Retinal pigment epithelial cell (primary cell): ENCODE data around the gene WDFY3.

Source experiments
- DNase-seq: peaks from one replicate; pipeline ENCODE4 v3.0.0-alpha.2; 2010; ENCODE audit warnings: low read depth
- H3K4me3 ChIP-seq: 2 replicates; pipeline ENCODE4 v1.5.1; 2011; ENCODE audit warnings: mild to moderate bottlenecking, low read length, control low read depth, moderate library complexity
- CTCF ChIP-seq: conservative IDR thresholded peaks from 2 replicates; pipeline ENCODE4 v1.5.1; 2011; ENCODE audit warnings: low read depth, low read length, control low read depth, inconsistent platforms

WDFY3 gene

GRCh38 chr4:84751707-84752106 lies 214.8 kb downstream of the WDFY3 start:
- no peak for TF ChIP-seq CTCF
- no peak for DNase-seq
- H3K4me3 ChIP-seq: no peak overlapping the region

DNA sequence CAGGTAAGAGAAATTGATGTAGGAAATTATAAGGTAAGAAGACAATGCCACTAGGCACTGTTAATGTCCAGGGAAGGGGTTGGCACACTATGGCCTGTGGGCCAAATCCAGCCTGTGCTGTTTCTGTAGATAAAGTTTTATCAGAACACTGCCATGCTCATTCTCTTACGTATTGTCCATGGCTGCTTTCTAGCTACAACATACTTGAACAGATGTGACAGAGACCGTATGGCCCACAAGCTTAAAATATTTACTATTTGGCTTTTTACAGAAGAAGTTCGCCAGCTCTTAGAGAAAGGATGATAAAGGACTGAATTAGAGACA lies 215.6 kb downstream of the WDFY3 start:
- no peak for TF ChIP-seq CTCF
- no peak overlapping the region for H3K4me3 ChIP-seq

DNA sequence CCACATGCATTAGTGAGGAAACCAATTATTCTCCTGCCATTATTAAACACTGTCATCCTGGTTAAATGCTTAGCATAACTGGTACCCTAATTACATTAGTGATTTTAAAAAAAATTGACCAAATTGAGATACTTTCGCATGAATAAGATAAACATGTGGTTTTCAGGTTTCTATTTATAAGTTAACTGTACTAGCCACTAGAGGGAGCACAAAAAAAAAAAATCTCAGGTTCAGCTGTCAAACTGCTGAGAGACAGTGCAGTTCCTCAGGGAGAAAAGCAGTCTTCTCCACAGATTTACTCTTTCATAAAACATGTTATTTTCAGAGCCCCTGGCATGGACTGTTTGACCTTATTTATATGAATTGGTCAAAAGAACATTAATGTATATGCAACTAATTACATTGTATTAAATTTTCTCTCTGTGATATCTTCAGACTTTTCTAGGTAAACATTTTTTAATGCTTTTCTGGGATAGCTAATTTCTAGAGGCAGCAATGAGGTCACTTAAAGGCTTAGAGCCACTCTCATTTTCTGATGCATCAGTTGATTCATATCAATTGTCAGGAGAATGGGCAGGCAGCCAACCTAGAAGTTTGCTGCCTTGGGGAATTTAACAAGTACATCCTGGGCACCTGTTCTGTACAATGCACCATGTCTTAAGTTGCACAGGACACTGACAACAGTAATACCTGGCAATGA lies 216.1 kb downstream of the WDFY3 start:
- DNase-seq: peak; percentile 7
- TF ChIP-seq CTCF: peak; percentile 52

More for the DNA sequence above, 215.6 kb downstream of the WDFY3 start:
- no peak for DNase-seq

DNA sequence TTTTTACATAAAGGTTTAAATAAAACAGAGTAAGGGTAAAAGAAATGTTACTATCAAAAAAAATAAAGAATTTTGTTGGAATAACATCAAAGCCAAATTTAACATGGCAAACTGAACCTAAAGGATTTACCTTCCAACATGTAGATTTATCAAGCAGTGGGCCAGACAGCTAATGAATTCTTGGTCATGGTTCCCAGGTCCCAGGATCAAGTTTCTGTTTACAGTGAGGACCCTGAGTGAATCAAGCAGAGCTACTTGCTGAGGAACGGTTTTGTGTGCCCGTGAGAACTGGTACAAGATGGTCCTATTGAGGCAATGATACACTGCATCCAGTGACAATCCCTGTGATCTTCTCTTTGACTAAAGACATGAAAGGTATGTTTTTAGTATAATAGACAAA lies 226.4 kb downstream of the WDFY3 start:
- no peak for TF ChIP-seq CTCF
- no peak for DNase-seq

More for the DNA sequence above, 216.1 kb downstream of the WDFY3 start:
- H3K4me3 ChIP-seq: no peak overlapping the region

DNA sequence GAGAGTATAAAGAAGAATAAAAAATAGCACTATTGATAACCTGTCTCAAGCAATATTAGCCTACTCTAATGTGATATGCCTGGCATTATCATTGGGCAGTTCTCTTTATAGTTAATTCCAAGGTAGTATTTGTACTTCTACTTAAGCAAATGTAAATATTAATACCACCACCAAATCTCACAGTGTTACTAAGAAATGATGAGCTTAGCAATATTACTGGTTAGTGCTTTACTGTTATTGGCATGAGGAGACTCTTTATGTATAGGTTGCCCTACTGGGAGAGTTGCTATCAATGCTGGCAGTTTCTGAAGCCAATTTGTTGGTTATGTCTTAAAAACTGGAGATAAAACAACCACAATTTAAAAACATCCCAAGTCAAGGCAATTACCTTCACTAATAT lies 227.9 kb downstream of the WDFY3 start:
- no peak for DNase-seq
- no peak for TF ChIP-seq CTCF
- no peak overlapping the region for H3K4me3 ChIP-seq

More for the DNA sequence above, 226.4 kb downstream of the WDFY3 start:
- H3K4me3 ChIP-seq: no peak overlapping the region

- TF ChIP-seq CTCF: no peak
Measured at GRCh38 chr4:84737656-84738055, 228.8 kb downstream of the WDFY3 start.

DNA sequence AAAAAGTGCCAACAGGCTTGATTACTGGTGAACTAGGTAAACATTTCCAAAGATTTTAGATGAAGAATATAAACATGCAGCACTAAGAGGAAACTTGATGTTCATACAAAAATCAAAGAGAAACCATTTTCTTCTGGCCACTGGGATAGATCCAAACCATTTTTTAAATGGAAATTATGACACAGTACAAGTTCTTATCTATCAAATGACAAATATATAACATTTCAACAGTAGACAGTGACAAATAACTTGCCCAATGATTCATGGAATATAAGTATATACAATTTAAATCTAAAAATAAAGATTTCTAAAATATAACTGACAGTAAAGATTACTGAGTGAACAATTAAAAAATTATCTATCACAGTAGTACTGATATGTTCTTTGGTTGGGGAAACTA lies 232.5 kb downstream of the WDFY3 start:
- no peak overlapping the region for H3K4me3 ChIP-seq
- DNase-seq: no peak
- no peak for TF ChIP-seq CTCF

More at GRCh38 chr4:84737656-84738055, 228.8 kb downstream of the WDFY3 start:
- no peak overlapping the region for H3K4me3 ChIP-seq
- no peak for DNase-seq
